ENCODE results near the gene MTARC2.

The MTARC2 gene

DNA sequence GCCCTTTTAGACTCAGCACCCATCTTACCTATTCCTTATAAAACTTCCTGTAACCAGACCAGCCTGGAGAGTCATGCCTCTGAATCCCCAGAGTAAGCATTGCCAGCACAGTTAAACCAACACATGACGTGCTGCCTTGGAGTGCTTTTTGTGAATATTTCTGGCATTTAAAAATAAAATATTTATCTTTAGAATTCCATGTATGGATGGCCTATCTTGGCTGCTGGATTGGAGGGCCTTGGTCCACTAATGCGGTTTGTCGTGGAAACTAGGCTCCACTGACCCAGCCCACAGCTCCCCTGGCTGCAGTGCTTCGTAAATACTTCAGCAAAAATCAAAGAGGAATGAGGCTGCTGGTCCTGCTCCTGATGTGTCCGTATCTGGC lies 56.1 kb downstream of the MTARC2 start:
- H2AFZ ChIP-seq (ENCODE audit: low read depth, low read length): no peak overlapping the region
- H3K36me3 ChIP-seq (ENCODE audit: insufficient read depth, low read length): peaks cover 2% of the 10 kb centered on the region
- no peak overlapping the region for H3K4me3 ChIP-seq (ENCODE audit: low read length)
- no peaks in the 10 kb centered on the region for H3K4me1 ChIP-seq (ENCODE audit: insufficient read depth, low read length)
- no peaks in the 10 kb centered on the region for H3K9me3 ChIP-seq (ENCODE audit: low read length)
- no peaks in the 10 kb centered on the region for H3K27me3 ChIP-seq (ENCODE audit: insufficient read depth, low read length)

DNA sequence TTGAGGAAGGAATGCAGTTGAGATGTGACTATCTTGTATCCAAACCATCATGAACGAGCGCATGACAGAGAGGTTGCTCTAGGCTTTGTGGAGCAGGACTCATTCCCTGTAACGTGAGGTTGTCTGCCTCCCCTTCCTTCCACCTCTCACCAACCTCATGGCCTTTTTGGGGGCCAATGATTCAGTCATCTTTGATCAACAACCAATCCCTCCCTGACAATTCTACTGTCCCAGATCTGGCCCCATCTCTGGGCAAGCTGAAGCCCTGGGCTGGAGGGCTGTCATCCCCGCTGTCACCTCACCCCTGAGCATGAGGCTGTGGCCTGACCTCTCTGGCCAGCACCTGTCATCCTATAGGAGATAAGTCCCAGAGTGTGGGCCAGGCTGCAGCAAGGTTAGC lies 58.3 kb downstream of the MTARC2 start:
- H3K4me1 ChIP-seq (ENCODE audit: insufficient read depth, low read length): no peaks in the 10 kb centered on the region
- H3K36me3 ChIP-seq (ENCODE audit: insufficient read depth, low read length): peaks cover 2% of the 10 kb centered on the region
- H2AFZ ChIP-seq (ENCODE audit: low read depth, low read length): no peak overlapping the region
- H3K27me3 ChIP-seq (ENCODE audit: insufficient read depth, low read length): no peaks in the 10 kb centered on the region
- H3K9me3 ChIP-seq (ENCODE audit: low read length): no peaks in the 10 kb centered on the region
- no peak overlapping the region for H3K4me3 ChIP-seq (ENCODE audit: low read length)

DNA sequence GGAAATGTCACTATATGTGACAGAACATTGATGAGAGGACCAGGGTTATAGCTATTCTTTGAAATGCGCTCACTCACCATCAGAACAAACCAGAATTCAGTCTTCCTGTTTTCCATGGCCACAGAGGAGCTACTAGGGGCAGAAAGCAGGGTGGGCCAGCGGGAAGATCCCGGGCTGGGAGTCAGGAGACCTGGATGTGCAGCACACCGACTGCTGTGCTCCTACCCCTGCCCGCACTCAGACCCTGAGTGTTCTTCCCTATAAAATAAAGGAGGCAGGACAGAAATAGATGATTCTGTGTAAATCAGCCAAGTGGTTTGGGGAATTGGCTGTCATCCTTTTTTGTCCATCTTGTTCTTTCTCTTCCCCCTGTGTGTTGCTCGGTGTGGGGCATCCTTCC lies 59.6 kb downstream of the MTARC2 start:
- Histone ChIP-seq H3K4me1 (ENCODE audit: insufficient read depth, low read length) (no peaks in the 10 kb centered on the region), H3K4me3 (ENCODE audit: low read length) (no peak overlapping the region), H3K27me3 (ENCODE audit: insufficient read depth, low read length) (no peaks in the 10 kb centered on the region), H2AFZ (ENCODE audit: low read depth, low read length) (no peak overlapping the region), H3K36me3 (ENCODE audit: insufficient read depth, low read length) (no peaks in the 10 kb centered on the region), H3K9me3 (ENCODE audit: low read length) (no peaks in the 10 kb centered on the region)

DNA sequence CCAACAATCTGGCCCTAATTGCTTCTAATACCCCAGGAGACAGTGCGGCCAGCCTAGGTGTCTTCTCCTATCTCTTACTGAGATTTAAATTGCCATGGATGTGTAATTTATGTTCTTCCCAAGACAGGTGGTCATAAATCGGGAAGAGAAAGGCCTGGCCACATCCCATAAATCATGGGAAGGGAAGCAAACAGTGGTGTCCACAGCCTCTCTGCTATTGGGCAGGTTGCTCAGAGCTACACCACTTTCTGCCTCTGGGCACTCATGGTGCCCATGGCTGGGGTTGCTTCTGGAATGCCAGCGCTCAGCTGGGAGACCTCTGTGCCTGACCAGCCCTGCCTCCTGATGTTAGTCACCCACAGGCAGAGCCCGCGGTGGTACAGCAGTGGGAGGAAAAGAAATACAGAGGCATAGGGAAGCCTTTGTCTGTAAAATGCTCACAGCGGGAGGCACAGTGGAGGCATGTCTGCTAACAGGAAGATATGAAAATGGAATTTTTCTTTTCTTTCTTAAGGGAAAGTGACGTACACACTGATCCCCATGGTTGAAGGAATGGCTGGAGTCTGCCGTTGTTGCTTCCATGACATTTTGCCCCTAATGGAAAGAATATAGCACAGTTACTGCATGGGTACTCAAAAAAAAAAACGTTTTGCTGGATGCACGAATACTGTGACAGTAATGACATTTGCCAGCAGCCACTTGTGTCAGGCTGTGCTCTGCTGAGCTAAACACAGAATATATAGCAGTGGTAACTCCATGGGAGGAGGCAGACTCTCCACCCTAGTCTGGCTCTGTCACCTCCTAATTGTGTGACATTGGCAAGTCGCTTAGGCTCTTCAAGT lies 60.4 kb downstream of the MTARC2 start:
- Histone ChIP-seq H3K4me1 (ENCODE audit: insufficient read depth, low read length) (no peaks in the 10 kb centered on the region), H3K4me3 (ENCODE audit: low read length) (no peak overlapping the region), H3K9me3 (ENCODE audit: low read length) (no peaks in the 10 kb centered on the region), H3K36me3 (ENCODE audit: insufficient read depth, low read length) (no peaks in the 10 kb centered on the region), H2AFZ (ENCODE audit: low read depth, low read length) (no peak overlapping the region), H3K27me3 (ENCODE audit: insufficient read depth, low read length) (no peaks in the 10 kb centered on the region)

DNA sequence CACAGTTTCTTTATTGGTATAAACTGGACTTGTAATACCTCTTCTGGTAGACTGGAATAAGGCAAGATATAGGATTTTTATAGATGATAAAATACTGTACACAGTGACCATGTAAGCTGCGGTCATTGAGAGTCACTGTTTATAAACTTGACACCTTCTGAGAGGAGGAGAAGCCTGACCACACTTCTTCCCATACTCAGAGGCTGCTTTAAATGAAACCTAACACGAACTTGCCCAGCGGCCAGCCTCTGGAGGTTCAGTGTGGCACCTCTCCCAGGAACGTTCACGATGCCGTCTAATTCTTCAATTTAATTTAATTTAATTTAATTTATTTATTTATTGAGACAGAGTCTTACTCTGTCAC lies 61.0 kb downstream of the MTARC2 start:
- Histone ChIP-seq H3K36me3 (ENCODE audit: insufficient read depth, low read length) (no peaks in the 10 kb centered on the region), H3K9me3 (ENCODE audit: low read length) (no peaks in the 10 kb centered on the region), H3K27me3 (ENCODE audit: insufficient read depth, low read length) (no peaks in the 10 kb centered on the region), H2AFZ (ENCODE audit: low read depth, low read length) (no peak overlapping the region), H3K4me1 (ENCODE audit: insufficient read depth, low read length) (no peaks in the 10 kb centered on the region), H3K4me3 (ENCODE audit: low read length) (no peak overlapping the region)

DNA sequence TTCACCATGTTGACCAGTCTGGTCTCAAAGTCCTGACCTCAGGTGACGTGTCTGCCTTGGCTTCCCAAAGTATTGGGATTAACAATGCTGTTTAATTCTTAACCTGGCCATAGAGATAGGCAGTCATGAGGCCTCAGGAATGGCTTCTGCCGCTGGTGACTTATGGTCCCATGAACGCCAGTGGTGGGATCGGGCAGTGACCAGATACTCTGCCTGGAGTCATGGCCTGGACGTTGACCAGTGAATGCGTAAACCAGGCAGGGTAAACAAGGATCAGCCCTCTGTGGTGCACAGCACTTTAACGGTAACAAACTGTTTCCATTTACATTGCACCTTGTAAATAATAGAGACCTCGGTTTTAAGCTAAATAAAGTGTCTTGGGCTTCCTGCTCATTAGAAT lies 61.6 kb downstream of the MTARC2 start:
- Histone ChIP-seq H3K9me3 (ENCODE audit: low read length) (no peaks in the 10 kb centered on the region), H3K27me3 (ENCODE audit: insufficient read depth, low read length) (no peaks in the 10 kb centered on the region), H3K4me3 (ENCODE audit: low read length) (no peak overlapping the region), H2AFZ (ENCODE audit: low read depth, low read length) (no peak overlapping the region), H3K4me1 (ENCODE audit: insufficient read depth, low read length) (no peaks in the 10 kb centered on the region), H3K36me3 (ENCODE audit: insufficient read depth, low read length) (no peaks in the 10 kb centered on the region)

DNA sequence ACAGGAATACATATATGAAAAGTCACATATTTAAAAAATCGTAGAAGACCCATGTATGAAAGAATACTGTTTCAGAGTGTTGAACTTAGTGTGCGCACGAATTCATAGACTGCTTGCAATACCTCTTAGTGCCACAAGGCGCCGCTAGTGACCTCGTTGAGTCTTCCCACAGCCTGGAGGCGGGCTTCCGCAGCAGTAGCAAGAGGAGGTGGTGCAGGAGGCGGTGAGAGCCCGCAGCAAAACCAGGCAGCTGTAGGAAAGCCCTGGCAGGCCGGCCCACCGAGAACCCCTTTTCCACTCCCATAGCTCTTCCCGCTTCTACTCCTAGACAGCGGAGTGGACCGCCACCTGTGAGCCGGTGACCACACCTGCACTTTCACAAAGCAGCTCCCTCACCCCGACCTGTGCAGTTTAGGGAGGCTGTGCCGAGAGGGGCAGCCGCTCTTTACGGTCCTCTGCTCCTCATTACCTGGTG lies 62.1 kb downstream of the MTARC2 start:
- no peaks in the 10 kb centered on the region for H3K36me3 ChIP-seq (ENCODE audit: insufficient read depth, low read length)
- H3K9me3 ChIP-seq (ENCODE audit: low read length): no peaks in the 10 kb centered on the region
- peak overlapping the region; percentile 21 for H3K4me3 ChIP-seq (ENCODE audit: low read length)
- no peaks in the 10 kb centered on the region for H3K27me3 ChIP-seq (ENCODE audit: insufficient read depth, low read length)
- no peak overlapping the region for H2AFZ ChIP-seq (ENCODE audit: low read depth, low read length)
- H3K4me1 ChIP-seq (ENCODE audit: insufficient read depth, low read length): no peaks in the 10 kb centered on the region

DNA sequence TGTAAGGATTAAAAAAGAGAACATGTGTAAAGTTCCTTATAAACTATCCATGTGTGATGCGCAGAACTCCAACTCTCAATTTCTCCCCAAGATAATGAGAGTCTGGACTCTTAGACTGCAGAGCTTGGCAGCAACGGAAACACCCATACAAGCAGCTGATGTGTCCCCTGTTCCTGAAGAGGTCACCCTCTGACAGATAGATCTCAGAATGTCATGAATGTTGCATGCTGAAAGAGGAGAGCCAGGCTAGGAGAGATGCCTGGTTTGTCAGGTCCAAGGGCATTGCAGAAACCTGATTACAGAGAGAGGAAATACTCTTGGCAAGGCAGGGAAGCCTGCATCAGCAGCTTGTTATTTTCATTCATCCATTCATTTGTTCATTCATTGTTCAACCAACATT lies 62.8 kb downstream of the MTARC2 start:
- Histone ChIP-seq H3K4me1 (ENCODE audit: insufficient read depth, low read length) (no peaks in the 10 kb centered on the region), H2AFZ (ENCODE audit: low read depth, low read length) (no peak overlapping the region), H3K27me3 (ENCODE audit: insufficient read depth, low read length) (no peaks in the 10 kb centered on the region), H3K4me3 (ENCODE audit: low read length) (no peak overlapping the region), H3K36me3 (ENCODE audit: insufficient read depth, low read length) (no peaks in the 10 kb centered on the region), H3K9me3 (ENCODE audit: low read length) (no peaks in the 10 kb centered on the region)

DNA sequence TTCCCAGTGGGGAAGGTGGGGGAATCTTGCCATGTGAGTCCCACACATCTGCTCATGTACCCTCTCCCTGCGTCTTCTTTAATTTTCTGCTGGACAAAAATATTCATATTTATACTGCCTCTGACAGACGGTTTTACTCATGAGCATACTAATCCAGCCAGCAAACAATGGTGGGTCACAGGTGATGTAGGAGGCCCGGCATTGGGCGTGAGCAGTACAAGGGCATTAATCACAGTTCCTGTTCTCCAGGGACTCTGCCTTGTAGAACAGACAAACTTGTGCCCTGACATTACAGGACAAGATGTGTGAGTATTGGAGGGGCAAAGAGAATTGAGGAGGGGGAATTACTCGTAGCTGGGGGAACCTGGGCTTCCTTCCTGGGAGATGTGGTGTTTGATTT lies 63.6 kb downstream of the MTARC2 start:
- no peaks in the 10 kb centered on the region for H3K9me3 ChIP-seq (ENCODE audit: low read length)
- H3K4me3 ChIP-seq (ENCODE audit: low read length): no peak overlapping the region
- H3K27me3 ChIP-seq (ENCODE audit: insufficient read depth, low read length): no peaks in the 10 kb centered on the region
- H3K4me1 ChIP-seq (ENCODE audit: insufficient read depth, low read length): no peaks in the 10 kb centered on the region
- no peak overlapping the region for H2AFZ ChIP-seq (ENCODE audit: low read depth, low read length)
- H3K36me3 ChIP-seq (ENCODE audit: insufficient read depth, low read length): no peaks in the 10 kb centered on the region

DNA sequence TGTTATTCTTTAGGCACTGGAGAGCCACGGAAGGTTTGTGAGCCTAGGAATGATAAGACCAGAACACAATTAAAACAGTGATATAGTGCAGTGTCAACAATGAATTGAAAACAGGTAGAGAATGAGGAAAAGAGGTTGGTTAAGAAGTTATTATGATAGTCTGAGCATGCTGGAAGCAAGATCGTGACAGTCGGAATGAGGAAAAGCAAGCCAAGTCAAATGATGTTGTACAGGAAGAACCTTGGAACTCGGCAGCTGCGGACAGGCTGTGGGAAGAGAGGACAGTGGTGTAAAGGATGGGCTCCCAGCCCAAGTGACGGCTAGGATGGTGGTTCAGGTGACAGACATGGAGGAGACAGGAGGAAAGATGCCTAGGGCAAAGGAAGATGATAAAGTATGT lies 64.2 kb downstream of the MTARC2 start:
- Histone ChIP-seq H2AFZ (ENCODE audit: low read depth, low read length) (no peak overlapping the region), H3K36me3 (ENCODE audit: insufficient read depth, low read length) (no peaks in the 10 kb centered on the region), H3K27me3 (ENCODE audit: insufficient read depth, low read length) (no peaks in the 10 kb centered on the region), H3K4me3 (ENCODE audit: low read length) (no peak overlapping the region), H3K9me3 (ENCODE audit: low read length) (no peaks in the 10 kb centered on the region), H3K4me1 (ENCODE audit: insufficient read depth, low read length) (no peaks in the 10 kb centered on the region)

DNA sequence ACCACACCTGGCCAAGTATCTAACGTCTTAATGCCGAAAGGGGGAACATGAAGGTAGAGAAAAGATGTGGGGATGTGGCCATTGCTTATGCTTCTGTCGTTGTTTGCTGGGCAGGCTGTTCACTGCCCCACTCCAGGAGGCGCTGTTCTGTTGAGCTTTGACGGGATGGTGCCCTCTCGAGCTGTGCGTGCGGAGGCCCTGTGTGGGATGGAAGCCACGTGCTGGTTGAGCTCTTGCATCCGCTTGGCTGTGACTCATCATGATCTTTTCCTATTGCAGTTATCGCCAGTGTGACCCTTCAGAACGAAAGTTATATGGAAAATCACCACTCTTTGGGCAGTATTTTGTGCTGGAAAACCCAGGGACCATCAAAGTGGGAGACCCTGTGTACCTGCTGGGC lies 64.9 kb downstream of the MTARC2 start:
- Histone ChIP-seq H3K9me3 (ENCODE audit: low read length) (no peaks in the 10 kb centered on the region), H3K36me3 (ENCODE audit: insufficient read depth, low read length) (no peaks in the 10 kb centered on the region)

DNA sequence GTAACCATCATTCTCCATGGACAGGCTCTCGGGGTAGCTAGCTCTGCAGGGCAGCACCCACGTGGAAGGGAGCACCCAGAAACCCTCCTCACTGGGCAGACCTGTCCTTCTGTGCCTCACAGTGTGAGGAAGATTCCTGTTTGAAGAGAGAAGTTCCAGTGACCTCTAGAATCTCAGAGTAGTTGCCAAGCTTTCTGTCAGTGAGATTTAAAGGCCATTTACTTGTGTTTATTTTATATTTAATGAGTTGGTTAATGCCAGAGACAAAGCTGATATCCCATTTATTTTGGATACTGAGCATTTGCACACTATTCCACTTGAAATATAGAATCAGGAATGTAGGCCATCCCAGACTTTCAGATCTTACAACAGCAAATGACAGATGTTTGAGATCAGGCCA lies 67.3 kb downstream of the MTARC2 start:
- Histone ChIP-seq H3K4me1 (ENCODE audit: insufficient read depth, low read length) (no peaks in the 10 kb centered on the region), H3K9me3 (ENCODE audit: low read length) (no peaks in the 10 kb centered on the region), H3K36me3 (ENCODE audit: insufficient read depth, low read length) (no peaks in the 10 kb centered on the region), H3K4me3 (ENCODE audit: low read length) (no peak overlapping the region), H2AFZ (ENCODE audit: low read depth, low read length) (no peak overlapping the region), H3K27me3 (ENCODE audit: insufficient read depth, low read length) (no peaks in the 10 kb centered on the region)

More for the DNA sequence above, 64.9 kb downstream of the MTARC2 start:
- Histone ChIP-seq H2AFZ (ENCODE audit: low read depth, low read length) (no peak overlapping the region), H3K4me1 (ENCODE audit: insufficient read depth, low read length) (no peaks in the 10 kb centered on the region), H3K27me3 (ENCODE audit: insufficient read depth, low read length) (no peaks in the 10 kb centered on the region), H3K4me3 (ENCODE audit: low read length) (no peak overlapping the region)

DNA sequence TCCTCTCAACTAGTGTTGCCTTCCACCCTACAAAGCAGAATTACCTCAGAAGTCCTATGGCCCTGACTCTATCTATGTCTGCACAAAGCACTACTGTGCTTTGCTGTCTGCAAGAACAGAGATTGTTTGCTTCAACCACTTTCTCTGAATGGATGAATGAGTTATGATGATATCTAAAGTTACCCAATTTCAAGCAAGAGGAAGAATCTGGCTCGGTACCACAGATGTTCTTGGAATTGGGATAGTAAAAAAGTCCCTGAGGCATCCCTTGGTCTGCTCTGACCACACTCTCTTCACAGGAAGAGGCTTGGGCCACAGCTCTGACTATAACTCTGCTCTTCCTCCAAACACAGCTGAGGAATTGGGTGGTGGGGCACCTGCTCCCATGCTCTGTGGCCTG lies 69.8 kb downstream of the MTARC2 start:
- no peak overlapping the region for H2AFZ ChIP-seq (ENCODE audit: low read depth, low read length)
- no peaks in the 10 kb centered on the region for H3K36me3 ChIP-seq (ENCODE audit: insufficient read depth, low read length)
- no peaks in the 10 kb centered on the region for H3K27me3 ChIP-seq (ENCODE audit: insufficient read depth, low read length)
- H3K4me3 ChIP-seq (ENCODE audit: low read length): no peak overlapping the region
- no peaks in the 10 kb centered on the region for H3K4me1 ChIP-seq (ENCODE audit: insufficient read depth, low read length)
- H3K9me3 ChIP-seq (ENCODE audit: low read length): no peaks in the 10 kb centered on the region
